HepG2 (cell line): Measurements from ENCODE around the gene NCCRP1. TPM values are rescaled to one million over a fixed set of nuclear protein-coding genes. Genes with fewer than 3 reads are reported as not detected.

ENCODE experiments used
- ATAC-seq: fragments of 200-7000 bp; cut with Tn5 transposase; 3 replicates; pipeline ENCODE4 v1.9.1; 2020; ENCODE audit warnings: mild to moderate bottlenecking, moderate library complexity
- BruUV-seq: library from RNA; stranded (reverse); fragments of 400-500 nt; replicated peaks from 2 replicates; lab custom pipeline; 2021; lab: Mats Ljungman, UMichigan
- CTCF ChIA-PET: fragments of 300-600 bp; formaldehyde crosslinking; extraction: SDS; loops from one replicate; lab custom pipeline; 2021; ENCODE audit warnings: low total read pairs, inconsistent platforms, low intra/inter-chr PET ratio; lab: Yijun Ruan, JAX
- POLR2A ChIA-PET: fragments of 350-600 bp; sonication (Branson Sonifier 250); formaldehyde crosslinking; loops from one replicate; lab custom pipeline; 2020; ENCODE audit warnings: antibody characterized with exemption, inconsistent platforms; lab: Yijun Ruan, JAX
- DNase-seq: peaks from one replicate; pipeline ENCODE4 v3.0.0-alpha.2; 2015; ENCODE audit warnings: low spot score
- FAIRE-seq: peaks from 3 replicates; lab custom pipeline; 2011; peaks lifted over from hg19 to GRCh38; lab: Jason Lieb, UNC
- H2AFZ ChIP-seq: one replicate; pipeline ENCODE4 v1.6.1; 2011; ENCODE audit warnings: low read length, inconsistent platforms
- H3K27ac ChIP-seq: fragments of 300-600 bp; 3 replicates; pipeline ENCODE4 v1.8.0; 2011; ENCODE audit warnings: mixed run types, mild to moderate bottlenecking, mixed read lengths, low read length, inconsistent platforms; ENCODE audit not compliant: insufficient read depth; ENCODE audit errors: extremely low read length
- H3K27me3 ChIP-seq, 2 experiments: fragments of 200-600 bp in 1 of 2; 2 replicates in 1 of 2; 3 replicates in 1 of 2; pipeline versions ENCODE4 v1.6.0 to v1.8.0; 2011; ENCODE audit warnings: low read length in 2 of 2, mild to moderate bottlenecking in 2 of 2, moderate library complexity in 2 of 2, inconsistent platforms in 1 of 2; ENCODE audit not compliant: insufficient read depth in 2 of 2, control insufficient read depth in 1 of 2
- H3K36me3 ChIP-seq, 2 experiments: fragments of 200-600 bp in 1 of 2; replicated peaks in 1 of 2; 2 replicates in 1 of 2; 3 replicates in 1 of 2; pipeline versions ENCODE4 v1.5.1 to v1.8.0; 2011; ENCODE audit warnings: low read length in 2 of 2, inconsistent platforms in 1 of 2; ENCODE audit not compliant: insufficient read depth in 2 of 2, control insufficient read depth in 1 of 2
- H3K4me1 ChIP-seq: 2 replicates; pipeline ENCODE4 v1.5.1; 2012; ENCODE audit warnings: low read length, inconsistent platforms; ENCODE audit not compliant: insufficient read depth
- H3K4me2 ChIP-seq: 2 replicates; pipeline ENCODE4 v1.6.0; 2011; ENCODE audit warnings: low read depth, low read length, inconsistent platforms
- H3K4me3 ChIP-seq, 3 experiments: fragments of 200-600 bp in 1 of 3; sonication (generic), shearing (Covaris generic) in 1 of 3; replicated peaks in 1 of 3; 2 replicates each; pipeline ENCODE4 v1.5.1; 2011 to 2016; ENCODE audit warnings: low read length in 3 of 3, inconsistent platforms in 2 of 3, low read depth in 2 of 3, mild to moderate bottlenecking in 2 of 3, control low read depth in 1 of 3, mixed read lengths in 1 of 3; ENCODE audit not compliant: insufficient read depth in 1 of 3
- H3K79me2 ChIP-seq: one replicate; pipeline ENCODE4 v1.6.1; 2011; ENCODE audit warnings: low read length, inconsistent platforms; ENCODE audit not compliant: insufficient read depth
- H3K9ac ChIP-seq: 2 replicates; pipeline ENCODE4 v1.6.0; 2011; ENCODE audit warnings: mild to moderate bottlenecking, low read depth, low read length, inconsistent platforms; ENCODE audit not compliant: insufficient read depth
- H3K9me3 ChIP-seq: 2 replicates; pipeline ENCODE4 v1.5.1; 2012; ENCODE audit warnings: mild to moderate bottlenecking, low read length
- H4K20me1 ChIP-seq: 2 replicates; pipeline ENCODE4 v1.6.0; 2011; ENCODE audit warnings: inconsistent platforms, mild to moderate bottlenecking, low read length, moderate library complexity; ENCODE audit not compliant: insufficient read depth
- EEA1 ChIP-seq: sonication (generic); formaldehyde crosslinking; IDR thresholded peaks from 2 replicates; pipeline ENCODE4 v1.5.1; 2020; ENCODE audit warnings: mild to moderate bottlenecking, missing genetic modification reagents, borderline replicate concordance
- KLF12 ChIP-seq: sonication (generic); formaldehyde crosslinking; IDR thresholded peaks from 2 replicates; pipeline ENCODE4 v1.4.0; 2020; ENCODE audit warnings: missing genetic modification reagents, borderline replicate concordance
- MBD4 ChIP-seq: IDR thresholded peaks from 2 replicates; pipeline ENCODE4 v1.6.1; 2012; ENCODE audit warnings: low read length, inconsistent platforms, borderline replicate concordance
- NAIF1 ChIP-seq: sonication (generic); formaldehyde crosslinking; IDR thresholded peaks from 2 replicates; pipeline ENCODE4 v1.5.0; 2020; ENCODE audit warnings: mild to moderate bottlenecking, missing genetic modification reagents, borderline replicate concordance
- NR2F2 ChIP-seq: IDR thresholded peaks from 2 replicates; pipeline ENCODE4 v1.6.1; 2012; ENCODE audit warnings: low read depth, inconsistent platforms, borderline replicate concordance
- SAFB2 ChIP-seq: sonication (generic); formaldehyde crosslinking; IDR thresholded peaks from 2 replicates; pipeline ENCODE4 v1.5.1; 2020; ENCODE audit warnings: missing genetic modification reagents, low read depth, mild to moderate bottlenecking, borderline replicate concordance
- SOX6 ChIP-seq, 2 experiments: fragments of 450-650 bp in 1 of 2; sonication (generic) in 1 of 2; formaldehyde crosslinking in 1 of 2; IDR thresholded peaks; 2 replicates each; pipeline versions ENCODE4 v1.4.0 to v1.6.1; 2017 to 2020; ENCODE audit warnings: antibody characterized with exemption in 1 of 2, mild to moderate bottlenecking in 1 of 2, missing genetic modification reagents in 1 of 2
- YEATS4 ChIP-seq: sonication (generic); formaldehyde crosslinking; IDR thresholded peaks from 2 replicates; pipeline ENCODE4 v1.4.0; 2020; ENCODE audit warnings: missing genetic modification reagents, borderline replicate concordance
- ZFP91 ChIP-seq: sonication (generic); formaldehyde crosslinking; IDR thresholded peaks from 2 replicates; pipeline ENCODE4 v1.9.0; 2022; ENCODE audit warnings: missing genetic modification reagents, mild to moderate bottlenecking, borderline replicate concordance
- ZGPAT ChIP-seq: IDR thresholded peaks from 2 replicates; pipeline ENCODE4 v1.6.1; 2016; ENCODE audit warnings: mild to moderate bottlenecking
- ZNF570 ChIP-seq: sonication (generic); formaldehyde crosslinking; IDR thresholded peaks from 2 replicates; pipeline ENCODE4 v1.4.0; 2020; ENCODE audit warnings: mild to moderate bottlenecking, missing genetic modification reagents, borderline replicate concordance
- ZNF737 ChIP-seq: sonication (generic); formaldehyde crosslinking; IDR thresholded peaks from 2 replicates; pipeline ENCODE4 v1.5.0; 2020; ENCODE audit warnings: missing genetic modification reagents, mild to moderate bottlenecking, borderline replicate concordance
- ZUFSP ChIP-seq: sonication (generic); formaldehyde crosslinking; IDR thresholded peaks from 2 replicates; pipeline ENCODE4 v1.9.0; 2021; ENCODE audit warnings: missing genetic modification reagents, mild to moderate bottlenecking, borderline replicate concordance
- WGBS: methylation state at CpG from one replicate; pipeline ENCODE4 v1.1.6; 2017; ENCODE audit warnings: low lambda C conversion rate; 5-methylcytosine and 5-hydroxymethylcytosine counted together
- in situ Hi-C: cut with HindIII; loops from 2 replicates; pipeline ENCODE4 v1.10.0; 2017; ENCODE audit warnings: low pct_unique_long_range_greater_than_20kb; ENCODE audit not compliant: extremely low pct_ligation_motif_present
- intact Hi-C: fragments of 100-400 bp; cut with micrococcal nuclease; formaldehyde crosslinking; loops from one replicate; pipeline ENCODE4 v1.10.0; 2022; ENCODE audit not compliant: unreplicated experiment
- polyA plus RNA-seq, 8 experiments: library from polyadenylated mRNA; depleted of rRNA in 3 of 8; stranded (reverse) in 7 of 8; unstranded in 1 of 8; fragments of >200 nt; fragmentation: Illumina TruSeq in 4 of 8; extraction: Trizol in 4 of 8; gene quantifications; 2 replicates each; pipeline versions ENCODE4 v1.2.1 to v1.2.3, GENCODE V29; 2011 to 2016; ENCODE audit warnings: low read depth in 4 of 8, missing spikeins in 1 of 8, mixed read lengths in 1 of 8; ENCODE audit not compliant: insufficient read depth in 1 of 8
- total RNA-seq, 5 experiments: library from RNA; depleted of rRNA; stranded (reverse); fragments of >200 nt; fragmentation: Illumina TruSeq; extraction: Trizol; gene quantifications; 2 replicates each; pipeline ENCODE4 v1.2.3, GENCODE V29; 2016; ENCODE audit warnings: low read depth in 1 of 5

The NCCRP1 gene
- total and polyA plus RNA-seq, 2 of the 13 experiments (the other 11 are each of a cell fraction or from before 2014, with no cell fraction given): not detected

- TF ChIP-seq ZUFSP (CRISPR knock-in tag): no peak
- no peak for TF ChIP-seq SAFB2 (CRISPR knock-in tag)
- no peak for TF ChIP-seq ZNF570 (CRISPR knock-in tag)
- no peak for TF ChIP-seq KLF12 (CRISPR knock-in tag)
- no peak for TF ChIP-seq NAIF1
- TF ChIP-seq ZGPAT (CRISPR knock-in tag): no peak
- TF ChIP-seq MBD4: no peak
Measured at GRCh38 chr19:39248806-39249205, 52.0 kb downstream of the NCCRP1 start, which contains the start of gene IFNL4 (continued).

- intact Hi-C loops (no loop called here), in situ Hi-C loops (no loop called here)
- Histone ChIP-seq H3K36me3 (no peaks in the 10 kb centered on the region), H4K20me1 (no peaks in the 10 kb centered on the region), H3K27ac (no peak overlapping the region), H3K9me3 (no peaks in the 10 kb centered on the region), H2AFZ (no peak overlapping the region), H3K4me3 (no peak overlapping the region), H3K27me3 (peaks cover 0 to under 1% of the 10 kb centered on the region in 2 experiments; a peak in 1 of 5 replicates), H3K4me1 (peaks cover 10% of the 10 kb centered on the region), H3K79me2 (no peaks in the 10 kb centered on the region), H3K9ac (no peak overlapping the region), H3K4me2 (no peak overlapping the region)
- 10% methylated on average over 5 of the region's 5 CpGs for WGBS
- BruUV-seq: no TSS peak
- CTCF ChIA-PET: no interaction called here
- ATAC-seq: no peak
- no peak for DNase-seq
- POLR2A ChIA-PET: no interaction called here
- no peak for FAIRE-seq
- no peak for TF ChIP-seq ZNF737 (CRISPR knock-in tag)
- no peak for TF ChIP-seq SOX6 (IDR thresholded peaks at IDR 0.05)
- no peak for TF ChIP-seq SOX6 (CRISPR knock-in tag; IDR thresholded peaks at IDR 0.05)
- no peak for TF ChIP-seq YEATS4 (CRISPR knock-in tag)
- no peak for TF ChIP-seq NR2F2
- no peak for TF ChIP-seq EEA1 (CRISPR knock-in tag)
- no peak for TF ChIP-seq ZFP91 (CRISPR knock-in tag)
Measured at GRCh38 chr19:39251081-39251480, 54.3 kb downstream of the NCCRP1 start.
